HG03378 (cell line): ENCODE data around the gene DPH7.
"Not testable (repeated sequence)": the region's sequence is repeated elsewhere in the genome, so short reads cannot be mapped to it uniquely, and the experiment has no call there.

ENCODE experiments used
- ATAC-seq: cut with Tn5 transposase; IDR thresholded peaks from one replicate; pipeline ENCODE4 v1.9.1; 2021; ENCODE audit warnings: mild to moderate bottlenecking, moderate library complexity; ENCODE audit not compliant: unreplicated experiment

The DPH7 gene

DNA sequence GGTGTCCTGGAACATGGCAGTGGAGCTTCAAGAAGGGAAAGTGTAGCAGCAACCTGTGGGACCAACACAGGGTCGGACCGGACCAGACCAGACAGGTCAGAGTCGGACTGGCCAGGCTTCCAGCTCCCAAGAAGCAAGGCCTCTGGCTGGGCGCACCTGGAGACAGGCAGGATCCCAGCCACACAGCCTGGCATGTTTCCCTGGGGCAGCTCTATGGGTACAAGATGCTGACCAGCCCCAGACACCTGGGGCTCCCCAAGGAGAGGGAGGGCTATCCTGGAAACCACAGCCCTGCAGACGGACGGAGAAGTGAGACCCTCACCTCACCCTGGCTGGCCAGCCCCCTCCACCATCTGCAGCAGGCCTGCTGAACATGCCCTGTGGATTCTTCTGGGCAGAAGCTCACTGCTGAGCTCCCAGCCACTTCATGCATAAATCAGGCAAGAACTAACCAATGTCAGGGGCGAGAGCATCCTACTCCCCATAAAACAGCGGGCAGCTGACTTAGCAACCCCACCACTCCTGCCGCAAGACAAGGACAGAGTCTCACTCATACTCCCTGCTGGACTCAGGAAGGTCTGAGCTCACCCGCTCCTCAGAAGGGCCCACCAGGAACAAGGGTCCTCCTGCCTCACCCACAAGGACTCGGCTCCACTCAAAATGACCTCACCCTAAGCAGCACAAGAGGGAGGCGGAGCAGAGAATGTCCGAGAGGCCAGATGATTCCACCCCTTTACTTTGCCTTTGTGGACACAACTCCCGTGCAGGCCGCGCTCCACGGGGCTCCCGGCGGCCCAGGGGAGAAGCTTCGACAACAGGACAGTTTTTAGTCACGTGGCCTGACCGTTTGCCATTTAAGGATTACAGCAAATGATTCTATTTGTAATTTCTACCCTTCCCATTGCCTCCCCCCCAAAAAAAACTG lies 2.9 kb upstream of the DPH7 start:
- no peak for ATAC-seq

GRCh38 chr9:137580954-137581322 lies 2.2 kb upstream of the DPH7 start:
- ATAC-seq: no peak

- no peak for ATAC-seq
These were observed 1.7 kb upstream of the DPH7 start for GRCh38 chr9:137580209-137580953.

DNA sequence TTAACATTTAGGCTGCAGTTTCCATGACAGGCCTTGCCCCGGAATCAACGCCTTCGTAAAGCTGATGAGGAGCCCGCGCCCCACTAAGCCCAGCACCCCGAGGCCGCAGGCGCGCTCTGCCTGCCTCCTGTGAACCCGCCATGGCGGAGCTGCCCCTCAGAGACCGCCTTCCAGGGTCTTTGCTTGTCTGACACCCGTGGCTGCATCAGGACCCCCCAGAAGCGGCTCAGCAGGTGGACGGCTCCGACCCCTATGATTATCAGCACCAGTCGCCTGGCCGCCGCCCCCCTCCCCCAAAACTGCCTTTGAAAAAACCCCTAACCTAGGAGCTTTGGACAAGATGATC lies 507 bp upstream of the DPH7 start:
- no peak for ATAC-seq

- ATAC-seq: no peak
These were observed 2.9 kb downstream of the DPH7 start for GRCh38 chr9:137575716-137576411.

DNA sequence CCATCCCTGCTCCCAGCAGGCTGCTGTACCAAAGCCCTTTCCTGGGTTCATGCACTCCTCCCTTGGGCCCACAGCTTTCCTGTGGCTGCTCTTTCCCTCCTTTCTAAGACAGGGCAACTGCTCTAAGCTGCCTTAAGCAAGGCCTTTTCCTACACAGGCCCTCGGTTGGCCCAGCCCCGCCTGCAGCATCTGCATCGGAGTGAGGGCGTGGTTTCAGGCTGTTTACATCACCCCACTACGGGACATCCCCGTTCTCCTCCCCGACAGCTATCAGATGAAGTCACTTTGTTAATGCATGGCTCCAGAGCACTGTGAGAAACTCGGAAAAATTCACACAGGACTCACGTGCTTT lies 3.4 kb downstream of the DPH7 start:
- ATAC-seq: no peak

DNA sequence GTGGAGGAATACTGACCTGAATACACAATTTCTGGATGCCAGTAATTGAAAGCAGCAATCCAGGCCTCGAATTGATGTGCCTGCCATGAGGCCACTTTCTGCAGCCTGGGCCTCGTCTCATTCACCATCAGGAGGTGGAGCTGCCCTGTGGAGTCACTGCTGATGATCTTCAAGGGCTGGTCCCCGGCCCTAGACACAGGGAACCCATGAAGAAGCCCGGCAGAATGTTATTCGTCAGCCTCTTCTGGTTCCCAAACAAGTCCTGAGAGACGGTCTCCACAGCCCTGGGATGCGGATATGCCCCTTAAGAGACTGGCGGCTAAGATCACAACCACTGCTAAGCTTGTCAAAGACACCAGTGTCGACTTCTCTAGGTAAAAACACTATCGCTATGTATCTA lies 4.5 kb downstream of the DPH7 start:
- no peak for ATAC-seq

- no peak for ATAC-seq
These were observed 8.2 kb downstream of the DPH7 start for GRCh38 chr9:137570566-137570965.

DNA sequence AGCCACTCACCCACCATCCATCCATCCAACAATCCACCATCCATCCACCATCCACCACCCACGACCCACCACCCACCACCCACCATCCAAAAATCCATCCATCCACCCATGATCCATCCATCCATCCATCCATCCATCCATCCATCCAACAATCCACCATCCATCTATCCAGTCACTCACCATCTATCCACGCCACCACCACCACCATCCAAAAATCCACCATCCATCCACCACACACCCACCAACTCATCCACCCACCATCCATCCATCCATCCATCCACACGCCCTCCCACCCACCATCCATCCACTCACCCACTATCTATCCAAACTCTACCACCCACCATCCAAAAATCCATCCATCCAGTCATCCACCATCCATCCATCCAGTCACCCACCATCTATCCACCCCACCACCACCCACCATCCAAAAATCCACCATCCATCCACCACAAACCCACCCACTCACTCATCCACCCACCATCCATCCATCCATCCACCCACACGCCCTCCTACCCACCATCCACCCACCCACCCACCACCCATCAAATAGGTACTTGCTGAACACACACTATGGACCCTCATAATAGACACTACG lies 9.0 kb downstream of the DPH7 start:
- ATAC-seq: no peak

GRCh38 chr9:137568445-137568844 lies 10.3 kb downstream of the DPH7 start:
- not testable (repeated sequence) for ATAC-seq

DNA sequence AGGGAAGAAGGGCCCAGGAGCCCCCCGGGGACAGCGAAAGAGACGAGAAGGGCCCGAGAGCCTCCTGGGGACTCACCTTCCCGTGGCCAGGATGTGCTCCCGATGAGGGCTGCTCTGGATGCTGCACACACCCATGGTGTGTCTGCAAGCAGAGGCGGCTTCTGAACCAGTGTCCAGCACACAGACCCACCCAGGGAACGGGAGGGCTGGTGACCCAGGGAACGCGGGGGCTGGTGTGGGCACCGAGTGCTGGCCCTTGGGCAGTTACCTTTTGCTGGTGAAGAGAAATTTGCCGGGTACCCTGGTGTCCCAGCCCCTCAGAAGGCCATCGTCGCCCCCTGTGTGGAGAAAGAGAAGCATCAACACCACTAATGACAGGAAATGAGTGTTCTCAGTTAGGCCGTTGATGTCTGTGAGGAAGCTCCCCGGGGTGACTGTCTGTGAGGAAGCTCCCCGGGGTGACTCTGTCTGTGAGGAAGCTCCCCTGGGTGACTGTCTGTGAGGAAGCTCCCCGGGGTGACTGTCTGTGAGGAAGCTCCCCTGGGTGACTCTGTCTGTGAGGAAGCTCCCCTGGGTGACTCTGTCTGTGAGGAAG lies 13.8 kb downstream of the DPH7 start:
- no peak for ATAC-seq

- ATAC-seq: no peak
These were observed 14.6 kb downstream of the DPH7 start for GRCh38 chr9:137564134-137564533.

DNA sequence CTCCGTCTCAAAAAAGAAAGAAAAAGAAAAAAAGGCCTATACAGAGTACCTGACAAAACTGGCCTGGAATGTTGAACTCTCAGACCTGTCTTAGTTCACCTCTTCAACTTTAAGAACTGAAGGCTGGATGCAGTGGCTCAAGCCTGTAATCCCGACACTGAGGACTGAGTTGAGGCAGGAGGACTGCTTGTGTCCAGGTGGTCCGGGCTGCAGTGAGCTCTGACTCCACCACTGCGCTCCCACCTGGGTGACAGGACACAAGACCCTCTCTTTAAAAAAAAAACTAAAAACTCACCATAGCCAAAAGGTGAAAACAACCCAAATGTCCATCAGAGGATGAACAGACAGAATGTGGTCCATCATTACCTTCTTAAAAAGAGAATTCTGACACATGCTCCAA lies 20.6 kb downstream of the DPH7 start:
- no peak for ATAC-seq

GRCh38 chr9:137556069-137556838 lies 22.5 kb downstream of the DPH7 start:
- no peak for ATAC-seq

- no peak for ATAC-seq
These were observed 23.5 kb downstream of the DPH7 start for GRCh38 chr9:137555179-137555578.

DNA sequence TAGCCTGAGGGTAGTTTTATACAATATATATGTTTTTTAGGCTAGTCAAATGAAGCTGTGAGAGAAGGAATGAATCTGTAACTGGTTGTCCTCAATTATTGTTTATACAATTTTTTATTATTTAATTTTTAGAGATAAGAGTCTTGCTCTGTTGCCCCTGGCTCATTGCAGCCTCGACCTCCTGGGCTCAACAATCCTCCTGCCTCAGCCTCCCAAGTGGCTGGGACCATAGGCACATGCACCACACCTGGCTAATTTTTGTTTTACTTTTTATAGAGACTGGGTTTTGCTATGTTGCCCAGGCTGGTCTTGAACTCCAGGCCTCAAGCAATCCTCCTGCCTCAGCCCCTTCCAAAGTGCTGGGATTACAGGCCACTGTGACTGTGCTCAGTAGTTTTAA lies 24.4 kb downstream of the DPH7 start:
- ATAC-seq: no peak

- not testable (repeated sequence) for ATAC-seq
These were observed 25.1 kb downstream of the DPH7 start for GRCh38 chr9:137553654-137554053.

DNA sequence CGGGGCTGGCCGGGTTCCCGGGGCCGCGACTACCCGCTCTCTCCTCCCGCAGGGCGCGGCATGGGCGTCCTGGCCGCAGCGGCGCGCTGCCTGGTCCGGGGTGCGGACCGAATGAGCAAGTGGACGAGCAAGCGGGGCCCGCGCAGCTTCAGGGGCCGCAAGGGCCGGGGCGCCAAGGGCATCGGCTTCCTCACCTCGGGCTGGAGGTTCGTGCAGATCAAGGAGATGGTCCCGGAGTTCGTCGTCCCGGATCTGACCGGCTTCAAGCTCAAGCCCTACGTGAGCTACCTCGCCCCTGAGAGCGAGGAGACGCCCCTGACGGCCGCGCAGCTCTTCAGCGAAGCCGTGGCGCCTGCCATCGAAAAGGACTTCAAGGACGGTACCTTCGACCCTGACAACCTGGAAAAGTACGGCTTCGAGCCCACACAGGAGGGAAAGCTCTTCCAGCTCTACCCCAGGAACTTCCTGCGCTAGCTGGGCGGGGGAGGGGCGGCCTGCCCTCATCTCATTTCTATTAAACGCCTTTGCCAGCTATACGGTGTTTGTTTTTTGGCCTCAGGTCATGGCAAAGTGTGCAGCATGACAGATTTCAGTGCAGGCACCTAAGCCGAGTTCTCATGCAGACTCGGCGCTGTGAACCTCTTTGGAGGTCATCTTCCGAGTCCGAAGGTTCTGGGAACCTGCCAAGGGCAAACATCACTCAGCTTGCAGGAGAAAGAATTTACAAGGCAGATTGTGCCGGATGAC lies 26.5 kb downstream of the DPH7 start:
- no peak for ATAC-seq

- ATAC-seq: no peak
These were observed 27.3 kb downstream of the DPH7 start, which contains the start of gene MRPL41 for GRCh38 chr9:137551264-137552021. TSS of gene MRPL41 (plus strand) at chr9:137551879. CDS start at chr9:137552082, 203 bp downstream.
